NCI-H69 (cell line): ENCODE results near the gene PLSCR1.
A peak's percentile ranks its signal among the peaks of the same experiment; 100 is the strongest.
"Not testable (repeated sequence)": the region's sequence is repeated elsewhere in the genome, so short reads cannot be mapped to it uniquely, and the experiment has no call there.

Experiments
- DNase-seq: peaks from one replicate; lab custom pipeline; 2025; lab: John Stamatoyannopoulos, UW

The PLSCR1 gene

DNA sequence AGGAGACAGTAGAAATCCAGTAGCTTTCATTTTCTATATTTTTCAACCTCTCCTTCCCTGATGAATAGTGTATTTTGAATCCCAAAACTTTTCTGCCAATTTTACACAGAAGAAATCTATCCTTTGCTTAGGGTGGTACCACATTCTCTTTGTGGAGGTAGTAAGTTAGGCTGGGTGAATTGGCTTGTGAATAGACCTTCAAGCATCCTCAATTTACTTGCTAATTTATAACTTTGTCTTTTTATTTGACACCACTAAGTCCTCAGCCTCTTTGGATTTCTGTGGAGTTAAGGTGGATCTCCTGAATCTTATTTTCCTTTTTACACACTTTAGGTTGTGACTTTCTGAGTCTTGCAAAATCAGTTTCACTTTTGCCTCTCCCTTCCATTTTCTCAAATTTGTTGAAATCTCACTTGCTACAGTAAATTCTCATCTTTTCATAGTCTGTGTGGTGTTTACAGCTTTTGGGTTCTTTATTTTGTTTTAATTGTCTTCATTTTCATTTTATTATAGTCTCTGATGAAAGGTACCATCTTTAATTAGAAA, 5.7 kb upstream of the PLSCR1 start:
- DNase-seq: no peak

DNA sequence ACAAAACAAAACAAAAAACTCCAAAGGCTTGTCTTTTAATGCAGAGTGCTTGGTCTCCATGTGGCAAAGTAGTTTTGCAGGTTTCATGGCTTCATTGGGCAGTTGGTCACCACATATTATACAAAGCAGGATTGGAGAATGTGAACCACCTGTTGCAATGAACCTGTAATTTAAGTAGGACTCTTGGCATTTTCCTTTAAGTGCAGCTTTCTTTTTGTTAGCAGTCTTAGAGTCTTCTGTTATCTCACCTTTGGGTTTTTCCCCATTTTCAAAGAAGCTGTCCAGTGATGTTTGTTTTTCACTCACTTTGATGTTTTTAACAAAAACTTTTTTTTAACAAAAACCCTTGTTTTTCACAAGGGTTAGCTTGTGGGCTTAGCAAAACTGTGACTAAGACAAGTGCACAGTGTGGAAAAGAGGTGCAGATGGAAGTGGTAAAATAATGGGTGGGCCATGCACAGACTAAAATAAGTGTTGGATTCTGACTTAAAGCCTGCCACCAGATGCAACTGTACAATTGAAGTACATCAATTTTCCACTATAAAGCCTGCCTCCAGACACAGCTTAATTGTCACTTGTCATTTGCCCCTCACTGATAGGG, 2.9 kb upstream of the PLSCR1 start:
- DNase-seq: no peak

DNA sequence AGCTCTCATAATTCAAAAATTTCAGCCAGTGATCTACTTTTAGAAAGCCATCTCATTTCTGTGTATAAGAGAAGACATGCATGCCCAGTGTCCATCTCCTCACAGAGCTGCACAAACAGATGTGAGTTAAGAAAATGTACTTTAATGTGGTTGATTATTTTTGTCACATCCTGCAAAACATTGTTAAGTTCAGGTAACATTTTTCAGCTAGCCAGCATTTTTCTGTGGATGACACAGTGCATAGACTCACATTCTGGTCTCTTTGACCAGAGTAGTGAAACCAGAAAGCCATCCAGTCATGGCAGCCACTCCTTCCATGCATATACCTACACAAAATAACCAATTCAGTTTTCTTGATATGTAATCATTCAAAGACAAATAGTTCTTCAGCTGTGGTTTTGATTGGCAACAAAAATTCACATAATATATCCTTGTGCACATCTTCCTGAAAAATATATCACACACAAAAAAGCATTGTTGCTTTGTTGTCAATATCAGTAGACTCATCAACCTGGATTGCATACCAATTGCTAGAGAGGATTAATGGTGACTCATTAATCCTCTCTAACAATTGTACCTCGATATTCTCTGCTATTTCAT, 2.1 kb upstream of the PLSCR1 start:
- no peak for DNase-seq

DNA sequence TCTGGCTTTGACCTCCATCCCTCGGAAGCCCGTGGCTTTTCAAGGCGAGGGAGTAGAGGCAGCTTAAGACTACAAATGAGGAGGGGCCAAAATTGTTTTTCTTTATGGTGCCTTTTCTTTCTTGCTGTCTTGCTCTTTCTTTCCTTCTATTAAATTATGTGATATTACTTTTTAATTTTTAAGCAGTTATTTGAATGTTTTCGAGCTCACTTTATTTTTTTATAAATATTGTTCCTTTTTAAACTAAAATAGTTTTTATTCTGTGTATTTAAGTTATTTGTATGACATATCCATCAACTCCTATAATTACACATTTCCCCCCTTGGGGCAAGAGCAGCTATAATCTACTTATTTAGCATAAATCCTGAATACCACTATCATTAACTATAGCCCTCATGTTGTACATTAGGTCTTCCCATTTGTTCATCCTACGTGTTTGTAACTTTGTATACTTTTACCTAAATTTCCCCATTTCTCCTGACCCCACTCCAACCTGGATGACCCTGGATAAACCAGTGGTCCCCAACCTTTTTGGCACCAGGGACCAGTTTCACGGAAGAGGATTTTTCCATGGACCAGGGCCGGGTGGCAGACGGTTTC, 622 bp upstream of the PLSCR1 start:
- no peak for DNase-seq

DNA sequence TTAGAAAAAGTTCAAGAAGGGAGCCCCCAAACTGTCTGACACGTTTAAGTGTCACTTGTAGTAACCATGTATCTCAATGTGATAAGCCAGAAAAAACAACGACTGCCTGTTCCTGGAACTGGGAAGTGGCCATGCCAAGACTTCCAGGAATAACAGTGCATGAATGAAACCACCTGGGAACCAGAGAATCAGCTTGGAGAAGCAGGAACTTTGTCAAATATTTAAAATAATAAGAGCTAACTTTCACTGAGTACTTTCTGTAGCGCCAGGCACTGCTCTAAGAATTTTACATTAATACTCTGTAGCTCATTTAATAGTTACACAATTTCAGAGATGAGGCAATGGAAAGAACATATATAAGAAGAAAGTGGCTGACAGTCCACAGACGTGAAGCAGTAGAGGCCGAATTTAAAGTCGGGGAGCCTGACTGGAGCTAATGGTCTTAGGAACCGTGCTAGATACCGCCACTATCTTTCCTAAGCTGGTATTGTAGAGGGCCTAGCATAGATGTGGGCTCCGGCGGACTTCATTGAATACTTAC, 876 bp downstream of the PLSCR1 start:
- peak; percentile 16 for DNase-seq

DNA sequence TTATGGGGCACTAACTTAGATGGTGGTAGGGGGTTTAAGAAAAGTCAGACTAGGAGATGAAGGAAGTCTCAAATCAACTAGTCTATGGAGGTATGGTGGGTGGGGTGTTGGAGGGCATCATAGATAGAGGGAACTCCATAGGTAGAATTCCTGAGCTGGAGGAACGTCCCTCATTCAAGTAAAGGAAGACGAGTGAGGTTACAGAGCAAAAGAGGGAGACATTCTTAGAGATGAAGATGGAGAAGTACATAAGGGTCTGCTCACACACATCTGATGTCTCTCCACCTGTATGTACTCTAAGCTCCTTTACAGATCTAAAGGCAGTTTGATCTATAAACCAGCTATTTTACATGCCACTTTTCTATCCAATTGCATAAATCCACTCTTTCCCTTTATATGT, 1.4 kb downstream of the PLSCR1 start:
- DNase-seq: no peak

GRCh38 chr3:146542179-146542578, 2.2 kb downstream of the PLSCR1 start:
- no peak for DNase-seq

- DNase-seq: no peak
Measured at GRCh38 chr3:146540978-146541377, 3.4 kb downstream of the PLSCR1 start.

GRCh38 chr3:146540236-146540635, 4.2 kb downstream of the PLSCR1 start:
- DNase-seq: no peak

DNA sequence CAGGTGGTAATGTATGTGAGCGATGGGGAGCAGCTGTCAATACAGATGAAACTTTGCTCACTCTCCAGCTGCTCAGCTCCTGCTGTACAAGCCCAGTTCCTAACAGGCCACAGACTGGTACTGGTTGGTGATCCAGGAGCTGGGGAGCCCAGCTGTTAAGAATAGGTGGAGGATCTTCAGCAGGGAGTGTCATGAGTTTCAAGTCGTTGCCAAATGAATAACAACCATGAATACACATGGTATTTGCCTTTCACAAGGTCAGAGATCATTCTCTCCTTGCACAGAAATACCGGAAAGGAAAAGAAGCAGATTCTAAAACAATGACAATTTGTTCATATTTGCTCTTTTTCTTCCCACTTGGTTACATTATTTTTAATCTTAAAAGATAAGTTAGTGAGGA, 5.1 kb downstream of the PLSCR1 start:
- DNase-seq: no peak

GRCh38 chr3:146537603-146538002, 6.8 kb downstream of the PLSCR1 start:
- DNase-seq: no peak

- no peak for DNase-seq
Measured at GRCh38 chr3:146536681-146537080, 7.7 kb downstream of the PLSCR1 start.

DNA sequence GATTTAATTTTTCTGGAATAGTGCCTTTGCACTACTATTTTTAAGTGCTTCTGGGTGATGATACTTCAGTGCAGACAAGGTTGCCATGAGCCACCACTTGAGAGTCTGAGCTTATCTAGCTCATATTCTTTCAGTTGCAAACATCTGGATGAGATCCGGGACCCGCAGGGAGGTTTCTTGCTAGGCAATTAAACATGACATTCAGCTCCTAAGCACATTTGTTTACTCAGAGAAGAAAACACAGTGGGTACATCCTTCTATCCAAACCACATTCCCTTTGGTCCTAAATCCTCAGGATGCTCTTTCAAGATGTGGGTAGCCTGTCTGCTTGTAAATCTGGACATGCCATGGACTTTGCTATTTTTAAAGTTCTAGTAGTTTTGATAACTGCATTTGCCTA, 12.0 kb downstream of the PLSCR1 start:
- peak; percentile 9 for DNase-seq

DNA sequence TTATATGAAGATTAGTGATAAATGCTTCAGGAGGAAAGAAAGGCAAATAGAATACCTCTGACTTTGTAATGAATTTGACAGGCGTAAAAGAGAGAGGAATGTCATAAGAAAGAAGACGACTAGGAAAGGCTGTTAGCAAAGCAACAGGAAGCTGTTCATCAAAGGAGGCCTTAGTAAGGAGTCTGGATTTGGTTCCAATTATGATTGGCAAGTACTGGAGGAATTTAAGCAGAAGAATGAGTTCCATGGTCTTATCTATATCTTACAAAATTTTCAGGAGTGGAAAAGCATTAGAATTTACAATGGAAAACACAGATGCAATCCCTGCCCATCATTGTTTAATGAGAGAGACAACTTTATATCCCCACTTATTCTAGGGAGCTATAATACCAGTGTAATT, 13.8 kb downstream of the PLSCR1 start:
- no peak for DNase-seq

DNA sequence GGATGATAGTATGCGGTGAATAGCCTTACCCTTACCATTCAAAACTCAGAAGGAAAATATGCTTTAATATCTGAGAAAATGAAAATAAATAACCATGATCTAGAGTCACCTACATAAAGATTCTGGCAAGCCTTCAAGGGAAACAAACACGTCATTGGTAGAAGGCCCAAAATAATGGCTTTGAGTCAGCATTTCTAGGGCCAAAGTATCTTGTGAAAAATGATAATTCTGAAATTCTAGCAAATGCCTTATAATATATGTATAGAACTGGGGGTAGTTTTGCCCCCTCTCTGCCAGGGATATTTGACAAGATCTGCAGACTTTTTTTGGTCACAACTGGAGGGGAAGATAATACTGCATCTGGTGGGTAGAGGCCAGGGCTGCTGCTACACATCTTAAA, 15.4 kb downstream of the PLSCR1 start:
- DNase-seq: no peak

DNA sequence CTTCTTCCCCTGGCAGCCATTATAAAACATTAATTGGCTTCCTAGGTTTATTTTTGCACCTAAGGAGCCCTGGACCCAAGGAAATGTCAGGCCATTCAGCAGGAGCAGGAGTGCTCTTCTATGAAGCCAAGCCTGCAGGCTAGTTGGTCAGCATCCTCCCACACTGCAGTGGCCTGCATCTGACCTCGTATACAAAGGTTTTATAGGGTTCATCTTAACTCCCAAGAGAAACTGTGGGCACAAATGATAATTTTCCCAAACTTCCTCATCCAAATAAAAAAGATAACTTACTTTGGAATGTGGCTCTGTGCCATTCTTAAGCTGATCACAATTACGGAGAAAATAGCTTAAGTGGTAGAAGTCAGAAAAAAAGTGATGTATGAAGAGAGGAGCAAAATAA, 19.4 kb downstream of the PLSCR1 start:
- DNase-seq: no peak

GRCh38 chr3:146523531-146523930, 20.9 kb downstream of the PLSCR1 start:
- no peak for DNase-seq

- DNase-seq: not testable (repeated sequence)
Measured at GRCh38 chr3:146522174-146523158, 21.9 kb downstream of the PLSCR1 start.

DNA sequence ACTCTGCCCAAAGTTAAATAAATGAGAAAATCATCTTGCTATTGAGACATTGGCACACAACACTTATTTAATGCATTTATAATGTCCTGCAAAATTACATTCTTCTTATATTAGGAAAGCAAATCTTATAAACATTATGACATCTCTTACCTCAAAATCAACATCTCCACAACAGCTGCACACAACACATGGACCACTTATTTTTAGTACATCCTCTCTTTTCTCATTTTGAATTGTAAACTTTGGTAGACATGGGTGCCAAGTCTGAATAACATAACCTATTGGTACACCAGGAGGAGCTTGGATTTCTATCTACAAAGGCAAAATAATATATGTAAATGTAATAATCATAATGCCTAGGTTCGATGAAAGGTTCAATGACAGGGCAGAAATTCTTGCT, 23.0 kb downstream of the PLSCR1 start:
- no peak for DNase-seq

GRCh38 chr3:146519810-146520209, 24.6 kb downstream of the PLSCR1 start:
- no peak for DNase-seq

DNA sequence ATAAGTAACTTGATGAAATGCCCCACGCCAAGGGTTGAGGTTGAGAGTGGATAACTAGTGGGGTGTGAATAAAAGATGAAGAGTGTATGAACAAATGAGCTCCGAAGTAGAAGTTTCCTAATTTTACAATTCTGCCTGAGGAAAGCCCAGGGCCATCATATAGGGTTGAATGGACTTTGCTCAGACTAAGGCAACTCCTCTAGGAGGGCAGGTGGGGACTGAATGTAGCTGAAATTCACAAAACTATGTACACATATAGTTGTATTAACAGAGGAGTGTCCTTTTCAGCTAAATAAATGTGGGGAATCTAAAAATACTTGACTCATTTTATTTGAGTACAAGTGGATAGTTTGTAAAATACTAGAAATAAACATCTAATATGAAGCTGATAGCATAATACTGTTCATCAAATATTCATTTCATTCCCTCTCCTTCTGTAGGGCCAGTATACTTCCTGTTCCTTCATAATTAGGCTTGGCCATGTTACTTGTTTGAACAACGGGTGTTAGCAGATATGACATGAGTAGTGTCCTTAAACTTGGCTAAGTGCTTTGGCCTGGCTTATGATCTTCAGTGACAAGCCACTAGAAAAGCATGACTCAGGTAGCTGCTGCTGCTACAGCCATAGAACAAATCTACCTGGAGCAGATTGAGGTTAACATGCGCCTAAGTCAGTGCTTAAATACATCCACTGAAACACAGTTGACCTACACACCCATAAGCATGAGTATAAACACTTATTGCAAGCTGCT, 26.5 kb downstream of the PLSCR1 start:
- peak; percentile 18 for DNase-seq
